ENCODE data around the gene FAM229A.

The FAM229A gene

GRCh38 chr1:32350785-32351398, 11.4 kb downstream of the FAM229A start:
- peak; percentile 45 to 67 for DNase-seq (ENCODE audit: extremely low read depth in 1 of 2, low read depth in 1 of 2)

DNA sequence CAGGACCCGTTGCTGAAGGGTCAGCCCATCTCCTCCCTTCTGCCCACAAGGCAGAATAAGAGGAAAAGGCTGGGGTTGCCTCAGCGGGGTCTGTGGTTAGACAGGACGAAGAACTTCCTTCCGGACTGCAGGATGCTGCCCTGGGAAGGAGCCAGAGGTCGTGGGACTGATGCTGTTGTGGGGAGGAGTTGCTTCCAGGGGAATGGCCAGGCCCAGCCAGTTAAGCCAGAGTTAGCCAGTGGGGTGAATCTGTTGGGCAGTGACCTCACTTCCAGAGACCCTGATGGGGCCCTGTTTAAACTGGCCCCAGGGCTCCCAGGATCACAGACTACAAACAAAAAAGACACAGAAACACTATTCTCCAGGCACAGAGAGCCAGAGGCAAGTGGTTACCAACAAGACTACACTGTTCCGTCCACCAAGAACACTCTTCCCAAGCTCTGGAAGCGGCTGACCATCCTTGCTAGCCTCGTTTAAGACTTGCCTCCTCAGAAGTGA, 13.0 kb downstream of the FAM229A start:
- no peak for DNase-seq (ENCODE audit: extremely low read depth in 1 of 2, low read depth in 1 of 2)

DNA sequence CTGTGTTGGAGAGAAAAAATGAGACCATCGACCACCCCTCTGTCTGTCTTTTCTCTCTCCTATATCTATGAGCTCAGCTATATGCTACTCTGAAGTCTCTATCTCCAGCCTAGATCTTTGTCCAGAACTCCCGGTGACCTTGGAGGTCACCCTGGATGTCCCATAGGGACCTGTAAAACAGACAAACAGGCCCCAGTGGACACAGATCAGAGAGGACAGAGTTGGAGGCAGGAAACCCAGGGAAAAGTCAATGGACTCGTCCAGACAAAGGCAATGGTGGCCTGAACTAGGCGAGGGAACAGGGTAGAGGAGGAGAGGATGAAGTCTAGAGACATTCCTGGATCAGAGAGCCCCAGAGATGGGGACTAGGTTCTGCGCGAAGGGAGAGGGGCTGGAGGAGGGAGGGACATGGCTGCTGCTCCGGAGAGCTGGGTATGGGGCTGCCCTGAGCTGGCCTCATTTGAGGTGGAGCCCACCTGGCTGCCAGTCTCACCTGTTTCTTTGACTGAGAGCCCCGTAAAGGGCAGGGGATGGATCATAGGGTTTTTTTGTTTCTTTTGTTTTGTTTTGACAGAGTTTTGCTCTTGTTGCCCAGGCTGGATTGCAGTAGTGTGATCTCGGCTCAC, 15.6 kb downstream of the FAM229A start:
- no peak for DNase-seq (ENCODE audit: extremely low read depth in 1 of 2, low read depth in 1 of 2)

GRCh38 chr1:32345289-32345827, 16.9 kb downstream of the FAM229A start:
- DNase-seq (ENCODE audit: extremely low read depth in 1 of 2, low read depth in 1 of 2), result no peak

DNA sequence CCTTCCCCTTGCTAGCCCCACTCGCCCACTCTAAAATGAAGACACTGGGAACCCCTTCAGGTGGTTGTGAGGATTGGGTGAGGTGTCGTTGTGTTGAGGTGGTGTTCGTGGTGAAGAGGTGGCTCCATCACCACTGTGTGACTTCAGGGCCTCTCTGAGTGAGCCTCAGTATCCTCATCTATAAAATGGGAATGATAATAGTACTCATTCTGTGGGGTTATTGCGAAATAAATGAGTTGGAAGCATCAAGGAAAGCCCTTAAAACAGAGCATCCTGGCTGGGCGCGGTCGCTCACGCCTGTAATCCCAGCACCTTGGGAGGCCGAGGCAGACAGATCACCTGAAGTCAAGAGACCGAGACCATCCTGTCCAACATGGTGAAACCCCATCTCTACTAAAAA, 19.6 kb downstream of the FAM229A start:
- DNase-seq (ENCODE audit: extremely low read depth in 1 of 2, low read depth in 1 of 2), result no peak

DNA sequence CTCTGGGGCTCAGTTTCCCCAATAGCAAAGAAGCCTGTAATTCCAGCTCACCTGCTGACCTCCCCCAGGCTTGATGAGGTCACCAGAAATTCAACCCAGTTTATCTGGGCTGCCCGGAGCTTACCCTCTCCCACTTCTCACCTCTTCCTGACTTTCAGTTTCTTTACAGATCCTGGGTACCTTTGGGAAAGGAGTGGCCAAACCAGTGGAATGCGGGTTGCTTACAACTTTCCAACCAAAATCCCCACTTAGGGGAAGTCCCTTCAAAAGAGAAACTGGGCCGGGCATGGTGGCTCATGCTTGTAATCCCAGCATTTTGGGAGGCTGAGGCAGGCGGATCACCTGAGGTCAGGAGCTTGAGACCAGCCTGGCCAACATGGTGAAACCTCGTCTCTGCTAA, 20.3 kb downstream of the FAM229A start:
- no peak for DNase-seq (ENCODE audit: extremely low read depth in 1 of 2, low read depth in 1 of 2)

- no peak for DNase-seq (ENCODE audit: extremely low read depth in 1 of 2, low read depth in 1 of 2)
These were observed 21.0 kb downstream of the FAM229A start for GRCh38 chr1:32341186-32341757.

- no peak for DNase-seq (ENCODE audit: extremely low read depth in 1 of 2, low read depth in 1 of 2)
These were observed 22.8 kb downstream of the FAM229A start for GRCh38 chr1:32339363-32339978.

DNA sequence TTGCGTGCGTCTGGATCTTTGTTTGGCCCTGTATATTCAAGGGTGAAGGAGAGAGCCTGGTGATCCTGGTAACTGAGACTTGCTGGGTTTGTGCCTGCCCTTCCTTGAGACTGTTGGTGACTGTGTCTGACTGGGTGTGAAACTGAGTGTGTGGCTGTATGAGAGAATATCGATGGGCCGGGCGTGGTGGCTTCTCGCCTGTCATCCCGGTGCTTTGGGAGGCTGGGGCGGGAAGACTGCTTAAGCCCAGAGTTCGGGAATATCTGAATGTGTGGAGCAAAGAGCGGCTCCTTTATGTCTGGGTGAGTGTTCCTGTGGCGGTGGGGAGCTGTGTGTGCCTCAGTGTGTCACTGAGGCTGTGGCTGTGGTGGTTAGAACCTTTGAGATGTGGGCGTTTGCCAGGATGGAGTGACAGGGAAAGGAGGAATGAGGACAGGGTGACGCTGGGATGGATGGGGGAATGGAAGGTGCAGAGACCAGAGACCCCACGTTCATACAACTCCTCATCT, 23.6 kb downstream of the FAM229A start:
- no peak for DNase-seq (ENCODE audit: extremely low read depth in 1 of 2, low read depth in 1 of 2)

DNA sequence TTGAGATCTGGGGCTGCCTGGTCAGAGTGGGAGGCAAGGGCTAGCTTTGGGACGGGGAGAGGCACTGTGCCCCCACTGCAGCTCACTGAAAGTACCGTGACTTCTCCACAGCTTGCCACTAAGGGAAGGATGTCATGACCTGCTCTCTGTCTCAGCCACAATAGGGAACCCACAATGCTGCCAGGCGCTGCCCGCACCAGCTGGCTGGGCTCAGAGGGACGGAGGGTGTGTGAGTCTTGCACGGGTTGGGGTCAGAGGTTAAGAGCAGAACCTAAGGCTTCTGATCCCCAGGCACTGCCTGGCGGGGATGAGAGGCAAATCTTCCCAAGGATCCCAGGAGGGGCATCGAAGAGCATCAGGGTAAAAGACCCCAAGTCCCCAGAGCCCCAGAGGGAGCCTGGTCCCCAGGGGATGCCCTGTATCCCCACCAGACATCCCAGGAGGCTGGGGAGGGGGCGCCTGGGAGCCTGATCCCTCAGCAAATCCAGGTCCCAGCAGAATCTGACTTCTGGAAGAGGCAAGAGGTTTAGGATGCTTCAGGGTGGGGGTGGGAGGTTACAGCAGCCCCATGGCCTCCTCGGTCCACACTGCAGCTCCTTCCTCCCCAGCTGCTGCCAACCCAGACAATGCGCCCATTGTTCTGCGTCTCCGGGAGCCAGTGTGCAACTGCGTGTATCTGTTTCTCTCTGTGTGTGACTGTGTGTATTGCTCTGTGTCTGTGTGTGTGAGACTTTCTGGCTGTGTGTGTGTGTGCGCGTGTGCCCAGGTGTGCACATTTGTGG, 24.2 kb downstream of the FAM229A start:
- DNase-seq (ENCODE audit: extremely low read depth in 1 of 2, low read depth in 1 of 2), result no peak

- DNase-seq (ENCODE audit: extremely low read depth in 1 of 2, low read depth in 1 of 2), result no peak
These were observed 25.2 kb downstream of the FAM229A start for GRCh38 chr1:32336963-32337675.

DNA sequence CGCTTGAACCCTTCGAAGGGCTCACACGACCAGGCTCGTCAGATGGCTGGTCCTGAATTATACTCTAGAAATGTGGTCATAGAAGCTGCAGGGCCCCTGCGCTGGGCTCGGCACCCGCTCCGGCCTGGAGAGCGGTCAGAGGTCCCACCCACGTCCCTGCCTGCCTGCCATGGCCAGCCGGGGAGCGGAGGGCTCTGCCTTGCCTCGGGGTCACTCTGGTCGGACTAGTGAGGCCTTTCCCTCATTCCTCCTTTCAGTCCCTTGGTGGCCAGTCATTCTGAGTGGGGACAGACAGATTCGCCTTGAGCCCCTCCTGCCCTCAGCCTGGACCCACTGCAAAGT, 25.7 kb downstream of the FAM229A start:
- no peak for DNase-seq (ENCODE audit: extremely low read depth in 1 of 2, low read depth in 1 of 2)

- DNase-seq (ENCODE audit: extremely low read depth in 1 of 2, low read depth in 1 of 2), result peak; percentile 71 to 79
These were observed 26.3 kb downstream of the FAM229A start, which contains the start of gene MARCKSL1 for GRCh38 chr1:32335790-32336590. TSS of gene MARCKSL1 (minus strand) at chr1:32336233. CDS start at chr1:32336033, 200 bp downstream.

GRCh38 chr1:32335535-32335789, 26.8 kb downstream of the FAM229A start:
- no peak for DNase-seq (ENCODE audit: extremely low read depth in 1 of 2, low read depth in 1 of 2)

DNA sequence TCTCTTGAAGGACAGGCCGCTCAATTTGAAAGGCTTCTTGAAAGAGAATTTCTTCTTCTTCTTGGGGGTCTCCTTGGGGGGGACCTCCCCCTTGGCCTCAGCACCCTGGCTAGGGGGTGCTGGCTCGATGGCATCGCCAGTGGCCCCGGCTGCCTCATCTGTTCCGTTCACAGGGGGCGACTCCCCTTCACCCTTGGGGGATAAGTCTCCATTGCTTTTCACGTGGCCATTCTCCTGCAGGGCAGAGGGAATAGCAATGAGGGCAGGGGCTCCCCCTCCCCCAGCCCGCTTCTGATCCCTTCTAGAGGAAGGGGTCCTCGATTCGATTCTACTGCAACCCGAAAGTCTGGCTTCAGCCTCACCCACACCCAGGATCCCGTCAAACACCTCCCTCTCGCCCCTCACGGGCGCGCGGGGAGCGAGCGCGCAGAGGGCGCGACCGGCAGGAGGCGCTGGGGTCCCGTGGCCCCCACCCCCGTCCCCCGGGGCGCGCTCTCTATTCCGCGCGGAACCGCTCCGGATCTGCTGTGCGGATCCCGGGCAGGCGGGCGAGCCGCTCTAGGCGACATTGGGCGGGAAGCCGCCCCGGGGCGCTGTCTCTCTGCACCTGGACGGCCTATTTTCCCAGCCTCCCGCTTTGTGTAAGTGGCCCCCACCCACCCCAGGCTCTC, 27.3 kb downstream of the FAM229A start:
- peak; percentile 20 to 60 for DNase-seq (ENCODE audit: extremely low read depth in 1 of 2, low read depth in 1 of 2)

DNA sequence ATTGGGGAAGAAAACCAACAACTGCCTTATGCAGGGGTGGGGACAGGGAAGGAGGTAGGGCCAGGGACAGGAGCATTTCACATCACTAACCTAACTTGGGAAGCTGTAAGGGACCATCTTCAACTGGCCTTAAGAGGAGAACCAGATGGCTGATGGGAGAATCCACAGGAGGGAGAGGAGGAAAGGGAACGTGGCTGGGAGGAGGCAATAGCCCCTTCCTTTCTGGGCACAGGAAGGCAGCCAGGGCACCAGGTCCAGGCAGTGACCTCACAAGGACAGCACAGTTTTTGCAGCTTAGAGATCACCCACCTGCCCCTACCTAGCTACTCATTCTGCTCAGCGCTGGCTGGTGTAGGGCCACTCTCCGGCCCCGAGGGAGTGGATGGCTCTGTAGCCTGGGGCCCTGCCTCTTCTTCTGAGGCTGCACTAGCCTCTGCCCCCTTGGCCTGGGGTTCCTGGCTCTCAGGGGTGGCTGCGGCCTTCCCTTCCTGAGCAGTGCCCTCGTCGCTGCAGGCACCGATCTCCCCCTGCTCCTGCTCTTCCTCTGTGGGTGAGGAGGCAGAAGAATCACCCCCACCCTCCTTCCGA, 27.9 kb downstream of the FAM229A start:
- DNase-seq (ENCODE audit: extremely low read depth in 1 of 2, low read depth in 1 of 2), result no peak

DNA sequence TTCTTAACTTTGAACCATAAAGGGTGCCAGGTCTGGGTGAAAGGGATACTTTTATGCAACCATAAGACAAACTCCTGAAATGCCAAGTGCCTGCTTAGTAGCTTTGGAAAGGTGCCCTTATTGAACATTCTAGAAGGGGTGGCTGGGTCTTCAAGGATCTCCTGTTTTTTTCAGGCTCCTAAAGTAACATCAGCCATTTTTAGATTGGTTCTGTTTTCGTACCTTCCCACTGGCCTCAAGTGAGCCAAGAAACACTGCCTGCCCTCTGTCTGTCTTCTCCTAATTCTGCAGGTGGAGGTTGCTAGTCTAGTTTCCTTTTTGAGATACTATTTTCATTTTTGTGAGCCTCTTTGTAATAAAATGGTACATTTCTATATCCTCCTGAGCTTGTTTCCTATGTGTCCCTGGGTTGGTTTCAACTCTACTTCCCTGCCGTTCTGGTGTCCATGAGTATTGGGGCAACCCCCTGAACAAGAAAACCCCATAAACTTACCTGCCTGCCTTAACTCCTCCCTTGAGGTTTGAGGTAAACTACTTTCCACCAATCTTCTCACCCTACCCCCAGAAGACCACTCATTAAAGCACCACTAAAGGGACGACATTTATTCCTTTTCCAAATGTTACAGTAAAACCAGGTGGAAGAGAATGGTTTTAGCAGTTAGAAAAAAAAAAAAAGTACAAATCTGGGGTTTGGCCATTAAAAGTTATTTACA, 28.9 kb downstream of the FAM229A start:
- DNase-seq (ENCODE audit: extremely low read depth in 1 of 2, low read depth in 1 of 2), result no peak

Data from activated CD8-positive, alpha-beta memory T cell treated with anti-CD3 and anti-CD28 coated beads for 1 hour (primary cell).